CD4-positive, alpha-beta T cell treated with Interleukin-4 for 1 hour (primary cell): ENCODE results near the gene CYBC1.
"Not testable (repeated sequence)": the region's sequence is repeated elsewhere in the genome, so short reads cannot be mapped to it uniquely, and the experiment has no call there.

Experiments
- DNase-seq, 2 donors: peaks; one replicate each; pipeline ENCODE4 v3.0.0-alpha.2; 2020 to 2022

CYBC1 gene

GRCh38 chr17:82432017-82432416 is 18.5 kb downstream of the CYBC1 start:
- no peak for DNase-seq

- DNase-seq = no peak
Observed at GRCh38 chr17:82429824-82430223, 20.7 kb downstream of the CYBC1 start.

GRCh38 chr17:82428546-82428945 is 22.0 kb downstream of the CYBC1 start:
- no peak for DNase-seq

GRCh38 chr17:82424863-82425159 is 25.7 kb downstream of the CYBC1 start:
- DNase-seq = no peak

GRCh38 chr17:82424001-82424862 is 26.3 kb downstream of the CYBC1 start:
- peak; percentile 53 to 59 for DNase-seq

GRCh38 chr17:82419540-82419939 is 31.0 kb downstream of the CYBC1 start:
- DNase-seq = peak in 1 of 2 donors; percentile 42

- DNase-seq = peak; percentile 82 to 89
Observed at GRCh38 chr17:82418001-82418986, 32.3 kb downstream of the CYBC1 start, which contains the start of the genes HEXD and OGFOD3. Gene HEXD, plus strand, starts transcription at chr17:82418347. Its CDS starts 1,453 bp downstream, at chr17:82419800. Gene OGFOD3, minus strand, starts transcription at chr17:82418586. Its CDS starts 101 bp downstream, at chr17:82418485.

- DNase-seq = no peak
Observed at GRCh38 chr17:82416771-82417170, 33.8 kb downstream of the CYBC1 start.

GRCh38 chr17:82416264-82416663 is 34.3 kb downstream of the CYBC1 start:
- DNase-seq = no peak

- DNase-seq = no peak
Observed at GRCh38 chr17:82415786-82416185, 34.8 kb downstream of the CYBC1 start.

- no peak for DNase-seq
Observed at GRCh38 chr17:82415336-82415735, 35.2 kb downstream of the CYBC1 start.

GRCh38 chr17:82414548-82415281 is 35.8 kb downstream of the CYBC1 start:
- DNase-seq = peak; percentile 69 to 76

GRCh38 chr17:82412535-82413520 is 37.7 kb downstream of the CYBC1 start:
- DNase-seq = no peak

GRCh38 chr17:82412081-82412480 is 38.5 kb downstream of the CYBC1 start:
- DNase-seq = not testable (repeated sequence)

- DNase-seq = no peak
Observed at GRCh38 chr17:82411396-82412053, 39.0 kb downstream of the CYBC1 start.

GRCh38 chr17:82410014-82410716 is 40.4 kb downstream of the CYBC1 start:
- DNase-seq = no peak

- no peak for DNase-seq
Observed at GRCh38 chr17:82408938-82409318, 41.6 kb downstream of the CYBC1 start.

- no peak for DNase-seq
Observed at GRCh38 chr17:82408288-82408937, 42.1 kb downstream of the CYBC1 start.

- DNase-seq = no peak
Observed at GRCh38 chr17:82407255-82407654, 43.3 kb downstream of the CYBC1 start.
